ENCODE data around the gene IGSF8. TPM values are rescaled to one million over a fixed set of nuclear protein-coding genes. Genes with fewer than 3 reads are reported as not detected.

IGSF8 gene
- polyA plus RNA-seq, 1 of the 3 experiments (the other 2 are of a cell fraction): 67.9 TPM

DNA sequence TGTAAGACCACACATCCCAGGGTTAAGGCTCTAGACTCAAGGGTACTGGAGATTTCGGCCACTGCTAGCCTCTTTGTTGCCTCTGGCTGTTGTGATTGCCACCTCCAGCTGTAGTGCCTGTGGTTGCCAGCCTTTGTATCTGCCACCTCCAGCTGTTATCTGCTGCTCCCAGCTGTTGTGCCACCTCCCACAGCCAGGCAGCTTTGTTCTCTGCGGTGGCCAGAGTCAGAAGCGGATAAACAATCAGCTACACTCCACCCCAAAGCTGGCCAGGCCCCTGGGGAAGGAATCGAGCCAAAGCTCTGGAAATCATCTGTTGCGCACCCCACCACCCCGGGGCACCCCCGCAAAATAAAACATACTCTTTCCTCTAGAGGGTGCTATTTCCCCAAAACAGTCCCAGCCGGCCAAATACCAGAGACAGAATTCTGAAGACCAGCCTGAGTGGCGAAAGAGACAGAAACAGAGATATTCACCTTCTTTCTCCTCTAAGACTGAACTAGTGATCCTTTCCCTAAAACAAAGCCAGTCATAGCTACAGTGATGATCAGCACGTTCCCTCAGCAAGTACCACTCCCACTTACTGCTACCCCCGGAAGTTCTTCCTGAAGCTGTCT lies 51.8 kb downstream of the IGSF8 start:
- CTCF ChIA-PET: interaction anchor here (0.6 to 7.8 kb wide), 36 partner anchors 9 to 248 kb away, joined by 3 to 163 read pairs (median 5); partner anchors contain the start of genes DCAF8, IGSF8, KCNJ10 and KCNJ9
- no peaks in the 10 kb centered on the region for H3K36me3 ChIP-seq (replicated peaks in 1 of 2; ENCODE audit: control insufficient read depth in 1 of 2, insufficient read depth in 2 of 2, low read length in 1 of 2)
- POLR2A ChIA-PET: interaction anchor here (1.0 kb wide), 2 partner anchors 15 to 35 kb away, joined by 3 to 4 read pairs; partner anchors contain the start of genes KCNJ9 and PIGM
- no peaks in the 10 kb centered on the region for H3F3A ChIP-seq (replicated peaks; ENCODE audit: insufficient read depth)
- no peak overlapping the region for H3K4me3 ChIP-seq (ENCODE audit: low read depth in 2 of 2, low read length in 1 of 2)
- H3K9me2 ChIP-seq: no peaks in the 10 kb centered on the region
- no peaks in the 10 kb centered on the region for H4K20me1 ChIP-seq (ENCODE audit: insufficient read depth)
- H3K9me3 ChIP-seq: no peaks in the 10 kb centered on the region
- no peak overlapping the region for H3K27ac ChIP-seq (ENCODE audit: low read depth in 2 of 2, low read length in 1 of 2)
- TF ChIP-seq EZH2phosphoT487 (IDR thresholded peaks at IDR 0.05; ENCODE audit: borderline replicate concordance, low read depth) (no peak), RFX5 (IDR thresholded peaks at IDR 0.05; ENCODE audit: low read length) (no peak), RAD21 (IDR thresholded peaks at IDR 0.05; ENCODE audit: low read length) (peak; percentile 77), SMC3 (IDR thresholded peaks at IDR 0.05; ENCODE audit: low read depth, low read length) (peak; percentile 40; the same call in 1 of the 2 replicates), RCOR1 (IDR thresholded peaks at IDR 0.05; ENCODE audit: low read length) (no peak), CHD2 (IDR thresholded peaks at IDR 0.05; ENCODE audit: low read length, partially characterized antibody) (peak; percentile 49), GATA2 (CRISPR knock-in tag; IDR thresholded peaks at IDR 0.05) (peak; percentile 62; the same call in 1 of the 2 replicates), FOXJ3 (CRISPR knock-in tag; IDR thresholded peaks at IDR 0.05) (peak; percentile 36; the same call in 1 of the 2 replicates), NRF1 (IDR thresholded peaks at IDR 0.05; ENCODE audit: low read depth, low read length) (no peak), JUND (IDR thresholded peaks at IDR 0.05) (no peak), EP300 (IDR thresholded peaks at IDR 0.05; ENCODE audit: borderline replicate concordance in 1 of 2, low read depth in 1 of 2, low read length in 1 of 2) (peak in 1 of 2 experiments; percentile 27; a peak in 1 of 4 replicates), GABPA (IDR thresholded peaks at IDR 0.05; ENCODE audit: low read depth) (no peak), TEAD4 (IDR thresholded peaks at IDR 0.05; ENCODE audit: borderline replicate concordance, insufficient read depth) (no peak), POLR2AphosphoS5 (IDR thresholded peaks at IDR 0.05; ENCODE audit: low read depth, low read length) (no peak)
- TF ChIP-seq, protein P1, sequence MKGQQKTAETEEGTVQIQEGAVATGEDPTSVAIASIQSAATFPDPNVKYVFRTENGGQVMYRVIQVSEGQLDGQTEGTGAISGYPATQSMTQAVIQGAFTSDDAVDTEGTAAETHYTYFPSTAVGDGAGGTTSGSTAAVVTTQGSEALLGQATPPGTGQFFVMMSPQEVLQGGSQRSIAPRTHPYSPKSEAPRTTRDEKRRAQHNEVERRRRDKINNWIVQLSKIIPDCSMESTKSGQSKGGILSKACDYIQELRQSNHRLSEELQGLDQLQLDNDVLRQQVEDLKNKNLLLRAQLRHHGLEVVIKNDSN (IDR thresholded peaks at IDR 0.05; ENCODE audit: borderline replicate concordance, low read depth): no peak
- TF ChIP-seq, protein P2, sequence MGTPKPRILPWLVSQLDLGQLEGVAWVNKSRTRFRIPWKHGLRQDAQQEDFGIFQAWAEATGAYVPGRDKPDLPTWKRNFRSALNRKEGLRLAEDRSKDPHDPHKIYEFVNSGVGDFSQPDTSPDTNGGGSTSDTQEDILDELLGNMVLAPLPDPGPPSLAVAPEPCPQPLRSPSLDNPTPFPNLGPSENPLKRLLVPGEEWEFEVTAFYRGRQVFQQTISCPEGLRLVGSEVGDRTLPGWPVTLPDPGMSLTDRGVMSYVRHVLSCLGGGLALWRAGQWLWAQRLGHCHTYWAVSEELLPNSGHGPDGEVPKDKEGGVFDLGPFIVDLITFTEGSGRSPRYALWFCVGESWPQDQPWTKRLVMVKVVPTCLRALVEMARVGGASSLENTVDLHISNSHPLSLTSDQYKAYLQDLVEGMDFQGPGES (IDR thresholded peaks at IDR 0.05; ENCODE audit: low read depth, low read length): no peak
- TF ChIP-seq, protein P3, sequence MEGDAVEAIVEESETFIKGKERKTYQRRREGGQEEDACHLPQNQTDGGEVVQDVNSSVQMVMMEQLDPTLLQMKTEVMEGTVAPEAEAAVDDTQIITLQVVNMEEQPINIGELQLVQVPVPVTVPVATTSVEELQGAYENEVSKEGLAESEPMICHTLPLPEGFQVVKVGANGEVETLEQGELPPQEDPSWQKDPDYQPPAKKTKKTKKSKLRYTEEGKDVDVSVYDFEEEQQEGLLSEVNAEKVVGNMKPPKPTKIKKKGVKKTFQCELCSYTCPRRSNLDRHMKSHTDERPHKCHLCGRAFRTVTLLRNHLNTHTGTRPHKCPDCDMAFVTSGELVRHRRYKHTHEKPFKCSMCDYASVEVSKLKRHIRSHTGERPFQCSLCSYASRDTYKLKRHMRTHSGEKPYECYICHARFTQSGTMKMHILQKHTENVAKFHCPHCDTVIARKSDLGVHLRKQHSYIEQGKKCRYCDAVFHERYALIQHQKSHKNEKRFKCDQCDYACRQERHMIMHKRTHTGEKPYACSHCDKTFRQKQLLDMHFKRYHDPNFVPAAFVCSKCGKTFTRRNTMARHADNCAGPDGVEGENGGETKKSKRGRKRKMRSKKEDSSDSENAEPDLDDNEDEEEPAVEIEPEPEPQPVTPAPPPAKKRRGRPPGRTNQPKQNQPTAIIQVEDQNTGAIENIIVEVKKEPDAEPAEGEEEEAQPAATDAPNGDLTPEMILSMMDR (IDR thresholded peaks at IDR 0.05): peak; percentile 67
- TF ChIP-seq, protein P4, sequence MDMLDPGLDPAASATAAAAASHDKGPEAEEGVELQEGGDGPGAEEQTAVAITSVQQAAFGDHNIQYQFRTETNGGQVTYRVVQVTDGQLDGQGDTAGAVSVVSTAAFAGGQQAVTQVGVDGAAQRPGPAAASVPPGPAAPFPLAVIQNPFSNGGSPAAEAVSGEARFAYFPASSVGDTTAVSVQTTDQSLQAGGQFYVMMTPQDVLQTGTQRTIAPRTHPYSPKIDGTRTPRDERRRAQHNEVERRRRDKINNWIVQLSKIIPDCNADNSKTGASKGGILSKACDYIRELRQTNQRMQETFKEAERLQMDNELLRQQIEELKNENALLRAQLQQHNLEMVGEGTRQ (IDR thresholded peaks at IDR 0.05; ENCODE audit: borderline replicate concordance, low read depth, low read length): no peak
- TF ChIP-seq, protein P5, sequence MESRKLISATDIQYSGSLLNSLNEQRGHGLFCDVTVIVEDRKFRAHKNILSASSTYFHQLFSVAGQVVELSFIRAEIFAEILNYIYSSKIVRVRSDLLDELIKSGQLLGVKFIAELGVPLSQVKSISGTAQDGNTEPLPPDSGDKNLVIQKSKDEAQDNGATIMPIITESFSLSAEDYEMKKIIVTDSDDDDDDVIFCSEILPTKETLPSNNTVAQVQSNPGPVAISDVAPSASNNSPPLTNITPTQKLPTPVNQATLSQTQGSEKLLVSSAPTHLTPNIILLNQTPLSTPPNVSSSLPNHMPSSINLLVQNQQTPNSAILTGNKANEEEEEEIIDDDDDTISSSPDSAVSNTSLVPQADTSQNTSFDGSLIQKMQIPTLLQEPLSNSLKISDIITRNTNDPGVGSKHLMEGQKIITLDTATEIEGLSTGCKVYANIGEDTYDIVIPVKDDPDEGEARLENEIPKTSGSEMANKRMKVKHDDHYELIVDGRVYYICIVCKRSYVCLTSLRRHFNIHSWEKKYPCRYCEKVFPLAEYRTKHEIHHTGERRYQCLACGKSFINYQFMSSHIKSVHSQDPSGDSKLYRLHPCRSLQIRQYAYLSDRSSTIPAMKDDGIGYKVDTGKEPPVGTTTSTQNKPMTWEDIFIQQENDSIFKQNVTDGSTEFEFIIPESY (IDR thresholded peaks at IDR 0.05; ENCODE audit: borderline replicate concordance, low read depth): no peak
- TF ChIP-seq, protein P6, sequence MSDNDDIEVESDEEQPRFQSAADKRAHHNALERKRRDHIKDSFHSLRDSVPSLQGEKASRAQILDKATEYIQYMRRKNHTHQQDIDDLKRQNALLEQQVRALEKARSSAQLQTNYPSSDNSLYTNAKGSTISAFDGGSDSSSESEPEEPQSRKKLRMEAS (IDR thresholded peaks at IDR 0.05; ENCODE audit: low read depth): no peak
- 15% methylated on average over 11 of the region's 11 CpGs for WGBS (ENCODE audit: low lambda C conversion rate)
- peak; percentile 80 for DNase-seq
- no peak overlapping the region; the same call in 1 of the 2 replicates for H2AFZ ChIP-seq (ENCODE audit: low read depth)
- no peak overlapping the region; the same call in 1 of the 2 replicates for H3K4me2 ChIP-seq
- peaks cover 30% of the 10 kb centered on the region; the same call in 1 of the 2 replicates for H3K27me3 ChIP-seq (ENCODE audit: insufficient read depth)
- H3K9ac ChIP-seq: no peak overlapping the region
- H3K79me2 ChIP-seq (ENCODE audit: insufficient read depth): no peaks in the 10 kb centered on the region
- H3K4me1 ChIP-seq (ENCODE audit: control insufficient read depth in 1 of 2, insufficient read depth in 2 of 2, low read depth in 1 of 2, low read length in 1 of 2): peaks cover 0 to 11% of the 10 kb centered on the region in 2 experiments; a peak in 2 of 4 replicates

Data from SK-N-SH (cell line).